Airway epithelial cell (primary cell): ENCODE measurements around the gene SARM1. TPM values are rescaled to one million over a fixed set of nuclear protein-coding genes. Genes with fewer than 3 reads are reported as not detected.

Experiments used
- total RNA-seq: library from RNA; depleted of rRNA; stranded (reverse); fragments of >200 nt; gene quantifications from 2 replicates; pipeline ENCODE4 v1.2.3, GENCODE V29; 2015

The SARM1 gene
- 0.14 and 0.21 TPM in 2 replicates for total RNA-seq

GRCh38 chr17:28371245-28372202 lies at the start of gene SARM1:
Gene SARM1 (plus strand): TSS chr17:28371694. CDS start chr17:28372033, 339 bp downstream.

GRCh38 chr17:28335201-28335958 lies 36.1 kb upstream of the SARM1 start, which contains the start of the genes IFT20 and TNFAIP1:
Gene IFT20 (minus strand): TSS chr17:28335472. CDS start chr17:28331985, 3,487 bp downstream.
Gene TNFAIP1 (plus strand): TSS chr17:28335761. CDS start chr17:28339522, 3,761 bp downstream.

GRCh38 chr17:28357061-28357900 lies 14.2 kb upstream of the SARM1 start, which contains the start of gene POLDIP2:
Gene POLDIP2 (minus strand): TSS chr17:28357527. CDS start chr17:28357448, 79 bp downstream.

GRCh38 chr17:28364665-28365363 lies 6.7 kb upstream of the SARM1 start, which contains the start of gene SEBOX:
Gene SEBOX (minus strand): TSS chr17:28365199. CDS start chr17:28365151, 48 bp downstream.

GRCh38 chr17:28370035-28370743 lies 1.3 kb upstream of the SARM1 start, which contains the start of gene VTN:
Gene VTN (minus strand): TSS chr17:28370307. CDS start chr17:28370203, 104 bp downstream.

GRCh38 chr17:28405632-28406472 lies 34.4 kb downstream of the SARM1 start, which contains the start of gene SLC46A1:
Gene SLC46A1 (minus strand): TSS chr17:28406212. CDS start chr17:28406114, 98 bp downstream.

Other genes with a start within 250 kb of the SARM1 start
- 17.2 and 22.9 TPM in 2 replicates for gene TMEM97, start 52.5 kb upstream of the SARM1 start, total RNA-seq
- 17.8 and 29.9 TPM in 2 replicates for gene IFT20, start 36.2 kb upstream of the SARM1 start, total RNA-seq
- 34.6 and 49.8 TPM in 2 replicates for gene TNFAIP1, start 35.9 kb upstream of the SARM1 start, total RNA-seq
- 89.2 and 96.0 TPM in 2 replicates for gene POLDIP2, start 14.2 kb upstream of the SARM1 start, total RNA-seq
- not detected in 2 replicates for gene SEBOX, start 6.5 kb upstream of the SARM1 start, total RNA-seq
- gene VTN, start 1.4 kb upstream of the SARM1 start, total RNA-seq, result not detected in 2 replicates
- 2.6 and 4.8 TPM in 2 replicates for gene SLC46A1, start 34.5 kb downstream of the SARM1 start, total RNA-seq
- gene SLC13A2, start 102.0 kb downstream of the SARM1 start, total RNA-seq, result not detected in 2 replicates
- 2.7 and 11.1 TPM in 2 replicates for gene FOXN1, start 134.7 kb downstream of the SARM1 start, total RNA-seq
- 34.1 and 51.9 TPM in 2 replicates for gene UNC119, start 180.9 kb downstream of the SARM1 start, total RNA-seq
- gene PIGS, start 199.8 kb downstream of the SARM1 start, total RNA-seq, result 55.8 and 60.0 TPM in 2 replicates
- 109 and 131 TPM in 2 replicates for gene ALDOC, start 205.2 kb downstream of the SARM1 start, total RNA-seq
- gene SPAG5, start 227.3 kb downstream of the SARM1 start, total RNA-seq, result 36.9 and 44.5 TPM in 2 replicates
- 0.84 and 4.4 TPM in 2 replicates for gene RSKR, start 242.5 kb downstream of the SARM1 start, total RNA-seq